ENCODE measurements around the gene OSBPL2.
A peak's percentile ranks its signal among the peaks of the same experiment; 100 is the strongest.

The OSBPL2 gene

GRCh38 chr20:62287759-62288534 is 49.6 kb downstream of the OSBPL2 start:
- DNase-seq: no peak

- no peak for DNase-seq
Observed at GRCh38 chr20:62288535-62289105, 50.3 kb downstream of the OSBPL2 start.

DNA sequence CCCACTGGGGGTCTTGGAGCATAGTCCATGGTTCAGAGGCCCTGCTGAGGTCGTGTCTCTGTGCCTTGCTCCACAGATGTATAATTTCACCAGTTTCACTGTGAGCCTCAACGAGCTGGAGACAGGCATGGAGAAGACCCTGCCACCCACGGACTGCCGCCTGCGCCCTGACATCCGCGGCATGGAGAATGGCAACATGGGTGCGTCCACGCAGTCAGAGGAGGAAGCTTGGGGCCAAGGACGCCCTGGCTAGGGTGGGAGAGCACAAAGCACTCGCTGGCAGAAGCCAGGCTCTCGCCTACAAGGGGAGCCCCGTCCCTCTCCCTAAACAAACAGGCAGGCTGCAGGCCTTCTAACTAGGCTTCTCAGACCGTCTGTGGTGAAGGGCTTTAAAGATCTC is 50.8 kb downstream of the OSBPL2 start:
- DNase-seq: no peak

GRCh38 chr20:62289898-62290297 is 51.6 kb downstream of the OSBPL2 start:
- no peak for DNase-seq

DNA sequence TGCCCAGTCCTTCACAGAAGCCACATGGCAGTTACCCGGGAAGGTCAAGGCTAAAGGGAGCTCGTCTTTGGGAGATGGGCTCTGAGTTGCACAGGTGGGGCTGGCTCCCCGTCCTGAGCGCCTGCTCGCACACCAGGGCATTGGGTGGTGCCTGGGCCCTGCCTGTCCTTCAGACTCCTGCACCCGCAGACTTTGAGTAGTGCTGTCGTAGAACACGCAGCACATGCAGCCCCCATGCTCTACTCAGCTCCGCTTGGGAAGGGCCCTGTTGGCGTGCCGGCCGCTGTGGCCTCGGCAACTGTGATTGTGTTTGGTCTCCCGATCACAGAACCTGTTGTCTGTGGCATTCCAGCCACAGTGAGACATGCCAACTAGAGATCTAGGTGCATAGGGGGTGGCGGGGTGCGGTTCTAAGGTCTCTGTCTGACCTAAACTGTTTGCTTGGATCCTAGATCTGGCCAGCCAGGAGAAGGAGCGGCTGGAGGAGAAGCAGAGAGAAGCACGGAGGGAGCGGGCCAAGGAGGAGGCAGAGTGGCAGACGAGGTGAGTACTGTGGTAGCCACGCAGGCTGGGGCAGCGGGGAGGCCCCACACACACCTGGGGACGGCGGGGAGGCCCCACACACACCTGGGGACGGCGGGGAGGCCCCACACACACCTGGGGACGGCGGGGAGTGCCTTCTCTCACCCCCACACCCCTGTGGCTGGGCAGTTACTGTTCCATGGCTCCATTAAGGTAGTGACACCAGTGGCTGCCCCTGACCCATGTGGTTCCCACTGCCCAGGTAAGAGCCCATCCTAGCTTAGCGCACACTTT is 53.1 kb downstream of the OSBPL2 start:
- no peak for DNase-seq

DNA sequence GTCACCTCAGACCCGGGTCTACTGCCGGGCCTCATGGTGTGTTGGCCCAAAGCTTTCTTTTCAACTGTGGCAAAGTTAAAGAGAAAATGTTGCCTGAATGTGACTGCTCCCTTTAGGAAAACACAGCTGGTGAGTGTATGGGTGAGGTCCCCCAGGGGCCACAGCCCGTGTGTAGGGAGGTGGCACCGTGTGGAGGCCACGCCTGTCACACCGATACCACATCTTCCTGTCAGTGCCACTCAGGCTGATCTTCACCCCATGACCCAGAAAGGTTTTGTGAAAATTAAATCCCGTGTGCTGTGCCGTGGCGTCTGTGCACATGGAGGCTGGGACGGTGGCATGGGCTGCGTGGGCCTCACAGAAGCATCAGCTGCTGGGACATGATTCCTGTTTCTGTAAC is 53.8 kb downstream of the OSBPL2 start:
- DNase-seq: no peak

- no peak for DNase-seq
Observed at GRCh38 chr20:62293111-62293784, 54.9 kb downstream of the OSBPL2 start.

- DNase-seq: no peak
Observed at GRCh38 chr20:62293946-62294345, 55.6 kb downstream of the OSBPL2 start.

DNA sequence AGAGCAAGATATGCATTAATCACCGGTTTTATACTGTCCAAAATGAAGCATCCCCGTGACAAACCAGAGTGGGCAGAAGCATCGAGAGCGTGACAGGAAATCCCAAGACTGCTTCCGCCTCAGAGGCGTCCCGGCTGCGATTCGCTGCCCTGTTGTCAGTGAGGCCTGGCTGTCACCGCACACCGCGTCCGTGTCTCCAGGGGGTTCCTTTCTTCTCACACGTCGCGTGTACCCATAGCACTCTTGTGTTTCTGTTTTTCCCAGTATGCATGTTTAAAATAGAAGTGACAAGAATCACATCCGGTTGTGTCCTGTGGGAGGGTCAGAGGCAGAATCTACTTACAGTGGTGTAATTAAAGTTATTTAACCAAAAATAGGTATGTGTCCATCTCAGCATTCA is 56.2 kb downstream of the OSBPL2 start:
- no peak for DNase-seq

GRCh38 chr20:62296724-62297448 is 58.6 kb downstream of the OSBPL2 start:
- no peak for DNase-seq

GRCh38 chr20:62297449-62298227 is 59.3 kb downstream of the OSBPL2 start:
- no peak for DNase-seq

GRCh38 chr20:62298577-62299249 is 60.4 kb downstream of the OSBPL2 start:
- DNase-seq: no peak

DNA sequence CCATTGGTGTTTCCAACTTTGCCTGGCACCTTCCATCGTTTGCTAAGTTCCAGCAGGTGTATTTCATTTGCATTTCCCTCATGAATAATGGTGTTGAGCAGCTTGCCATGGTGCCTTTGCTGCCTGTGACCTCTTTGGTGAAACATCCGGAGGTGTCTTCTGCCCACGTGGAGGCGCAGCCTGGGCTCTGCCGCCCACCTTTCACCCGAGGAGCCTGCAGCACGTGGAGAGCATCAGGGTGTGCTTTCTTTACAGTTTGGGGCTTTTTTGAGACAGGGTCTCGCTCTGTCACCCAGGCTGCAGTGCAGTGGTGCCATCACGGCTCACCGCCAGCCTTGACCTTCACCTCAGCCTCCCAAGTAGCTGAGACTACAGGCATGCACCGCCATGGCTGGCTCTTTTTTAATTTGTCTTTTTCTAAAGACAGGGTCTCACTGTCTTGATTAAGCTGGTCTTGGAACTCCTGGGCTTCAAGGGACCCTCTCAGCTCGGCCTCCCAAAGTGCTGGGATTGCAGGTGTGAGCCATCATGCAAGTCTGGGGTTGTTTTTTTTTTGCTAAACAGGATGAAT is 61.4 kb downstream of the OSBPL2 start:
- DNase-seq: no peak

- DNase-seq: no peak
Observed at GRCh38 chr20:62300319-62300718, 62.0 kb downstream of the OSBPL2 start.

DNA sequence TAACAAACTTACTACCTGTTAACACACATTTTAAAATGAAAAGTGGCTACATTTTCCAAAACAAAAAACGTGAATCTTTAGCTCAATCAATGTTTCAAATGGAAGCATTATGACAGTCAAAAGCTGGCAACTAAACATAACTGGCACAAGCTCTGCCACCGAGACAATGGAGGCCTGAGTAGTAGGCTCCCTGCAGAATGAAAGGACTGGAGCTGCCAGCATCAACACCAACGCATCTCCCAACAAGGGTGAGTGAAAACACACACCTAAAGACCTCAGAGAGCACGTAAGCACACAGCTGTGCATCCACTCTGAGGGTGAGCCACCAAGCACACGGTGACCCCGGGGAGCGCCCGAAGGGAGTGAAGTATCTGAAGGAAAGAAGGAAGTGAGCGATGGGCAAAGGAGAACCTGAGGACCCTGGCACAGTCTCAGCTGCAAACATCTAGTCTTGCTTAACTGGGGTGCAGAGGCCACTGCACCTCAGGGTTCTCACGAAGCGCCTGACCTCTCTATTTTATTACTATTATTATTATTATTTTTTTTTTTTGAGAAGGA is 62.9 kb downstream of the OSBPL2 start:
- no peak for DNase-seq

DNA sequence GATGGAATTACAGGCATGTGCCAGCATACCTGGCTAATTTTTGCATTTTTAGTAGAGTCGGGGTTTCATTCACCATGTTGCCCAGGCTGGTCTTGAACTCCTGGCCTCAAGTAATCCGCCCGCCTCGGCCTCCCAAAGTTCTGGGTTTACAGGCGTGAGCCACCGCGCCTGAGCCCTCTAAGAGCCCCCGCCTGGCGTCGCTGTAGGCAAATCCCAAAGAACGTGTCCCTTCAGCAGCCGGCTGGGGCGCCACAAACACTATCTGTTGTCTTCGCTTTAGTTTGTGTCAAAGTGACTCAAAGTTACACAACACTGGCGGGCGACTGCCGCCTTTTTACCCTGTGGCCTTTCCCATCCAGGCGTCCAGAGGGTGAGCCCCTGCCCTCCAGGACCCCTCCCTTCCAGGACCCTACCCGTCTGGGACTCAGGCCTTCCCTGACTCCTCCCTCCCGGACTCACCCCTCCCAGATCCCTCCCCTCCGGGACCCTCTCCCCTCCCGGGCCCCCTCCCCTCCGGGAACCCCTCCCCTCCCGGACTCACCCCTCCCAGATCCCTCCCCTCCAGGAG is 63.5 kb downstream of the OSBPL2 start:
- peak; percentile 89 for DNase-seq

- DNase-seq: peak; percentile 97
Observed at GRCh38 chr20:62302341-62303061, 64.2 kb downstream of the OSBPL2 start, which contains the start of gene ADRM1. TSS of gene ADRM1 (plus strand) at chr20:62302997. CDS start at chr20:62303569, 572 bp downstream.

DNA sequence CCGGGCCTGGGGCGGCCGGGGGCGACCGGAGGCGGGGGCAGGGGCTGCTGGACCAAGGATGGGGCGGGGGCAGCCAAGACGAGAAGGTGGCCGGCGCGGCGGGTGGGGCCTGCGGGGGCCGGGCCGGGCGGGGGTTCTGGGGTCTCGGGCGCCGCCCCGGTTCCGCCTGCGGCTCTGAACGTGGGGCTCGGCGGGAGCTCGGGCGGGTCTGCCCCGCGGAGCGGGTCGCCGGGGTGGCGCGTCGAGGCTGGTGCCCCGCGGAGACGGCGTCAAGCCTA is 64.7 kb downstream of the OSBPL2 start:
- peak; percentile 26 for DNase-seq
